ENCODE data around the gene SEPTIN2.
"Not testable (repeated sequence)": the region's sequence is repeated elsewhere in the genome, so short reads cannot be mapped to it uniquely, and the experiment has no call there.

SEPTIN2 gene

DNA sequence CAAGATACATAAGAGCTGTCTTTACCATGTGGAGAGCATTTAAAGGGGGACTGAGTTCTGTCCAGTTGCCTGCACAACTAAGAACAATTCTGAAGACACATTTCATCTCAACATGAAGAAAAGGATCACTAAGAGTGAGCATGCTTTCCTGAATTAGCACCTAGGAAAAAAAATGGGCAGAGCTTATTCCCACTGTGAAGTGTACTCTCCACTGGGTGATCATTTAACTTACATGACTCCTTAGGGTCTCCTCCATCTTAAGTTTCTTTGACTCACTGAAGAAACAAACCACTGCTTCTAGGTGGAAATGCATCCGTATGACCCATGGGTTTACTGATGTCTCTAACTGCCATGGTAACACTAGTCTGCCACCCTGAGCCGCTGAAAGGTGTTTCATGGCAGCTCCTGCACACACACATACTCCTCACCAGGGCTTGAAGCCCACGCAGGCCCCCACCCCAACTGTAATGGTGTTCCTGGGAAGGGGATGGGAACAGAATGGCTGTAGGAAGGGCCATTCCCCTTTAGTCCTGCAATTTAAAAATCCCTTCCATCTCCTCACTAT lies 27.3 kb upstream of the SEPTIN2 start:
- DNase-seq, result no peak

DNA sequence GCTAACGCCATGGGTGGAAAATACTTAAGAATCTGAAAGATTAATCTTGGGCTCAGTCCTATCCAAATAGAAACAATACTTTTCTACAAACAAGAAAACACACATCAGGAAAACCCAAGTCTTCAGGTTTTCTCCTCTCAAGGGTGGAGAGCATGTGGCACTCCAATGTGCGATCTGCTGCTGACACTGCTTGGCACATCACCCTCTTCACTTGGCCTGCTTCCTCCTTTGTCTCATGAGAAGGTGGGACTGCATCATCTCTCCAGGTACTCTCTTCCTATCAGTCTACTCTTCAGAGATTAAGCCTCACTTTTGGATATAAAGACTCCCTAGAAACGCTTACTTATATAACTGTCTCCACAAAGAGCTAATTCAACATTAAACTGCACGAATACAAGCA lies 26.7 kb upstream of the SEPTIN2 start:
- DNase-seq, result no peak

DNA sequence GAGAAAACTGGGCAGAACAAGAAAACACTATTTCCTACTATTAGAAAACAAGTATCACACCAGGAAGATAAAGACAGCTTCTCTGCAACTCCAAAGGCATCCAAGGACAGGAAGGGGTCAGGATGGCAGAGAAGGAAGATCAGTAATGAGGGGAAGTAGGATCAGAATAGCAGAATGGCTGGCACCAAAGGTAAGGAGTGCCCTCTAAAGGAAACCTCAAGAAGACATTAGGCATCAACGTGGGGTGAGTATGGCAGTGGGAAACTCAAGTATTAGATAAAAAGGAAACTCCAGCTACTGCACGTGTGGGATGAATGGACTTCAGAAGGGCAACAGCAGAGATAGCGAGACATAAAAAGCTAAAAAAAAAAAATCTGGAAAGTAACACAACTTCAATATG lies 26.1 kb upstream of the SEPTIN2 start:
- no peak for DNase-seq

DNA sequence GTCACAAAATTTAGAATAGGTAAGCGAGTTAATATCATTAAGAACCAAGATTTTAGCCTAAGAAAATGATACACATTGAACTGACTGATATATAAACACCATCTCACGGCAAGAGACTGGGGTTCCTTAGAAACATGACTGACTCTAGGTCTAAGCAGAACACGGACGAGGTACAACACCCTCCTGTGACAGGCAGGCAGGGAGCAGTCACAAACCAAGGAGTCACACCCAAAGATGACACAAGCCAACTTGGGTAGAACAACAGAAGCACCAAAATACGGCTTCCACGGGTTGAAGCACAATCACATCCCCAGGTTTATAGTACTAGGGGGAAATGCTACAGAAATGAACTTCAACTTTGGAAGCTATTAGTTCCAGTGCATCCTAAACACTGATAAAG lies 24.6 kb upstream of the SEPTIN2 start:
- DNase-seq, result no peak

DNA sequence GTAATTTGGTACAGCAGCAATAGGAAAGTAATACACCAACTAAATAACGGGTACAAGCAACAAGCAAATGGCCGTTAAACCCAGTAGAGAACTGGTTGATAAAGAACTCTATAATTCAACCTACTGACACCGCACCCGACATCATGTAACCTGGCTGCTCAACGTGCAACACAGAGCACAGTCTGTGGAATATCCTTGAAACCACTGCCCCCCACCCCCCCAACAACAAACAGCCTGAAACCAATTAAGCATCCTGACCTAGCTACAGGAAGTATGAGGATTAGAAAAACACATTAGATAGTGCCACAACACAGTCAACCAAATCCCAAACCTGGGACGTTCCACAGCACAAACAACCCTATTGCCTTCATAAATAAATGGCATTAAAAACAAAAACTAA lies 23.7 kb upstream of the SEPTIN2 start:
- DNase-seq, result no peak

DNA sequence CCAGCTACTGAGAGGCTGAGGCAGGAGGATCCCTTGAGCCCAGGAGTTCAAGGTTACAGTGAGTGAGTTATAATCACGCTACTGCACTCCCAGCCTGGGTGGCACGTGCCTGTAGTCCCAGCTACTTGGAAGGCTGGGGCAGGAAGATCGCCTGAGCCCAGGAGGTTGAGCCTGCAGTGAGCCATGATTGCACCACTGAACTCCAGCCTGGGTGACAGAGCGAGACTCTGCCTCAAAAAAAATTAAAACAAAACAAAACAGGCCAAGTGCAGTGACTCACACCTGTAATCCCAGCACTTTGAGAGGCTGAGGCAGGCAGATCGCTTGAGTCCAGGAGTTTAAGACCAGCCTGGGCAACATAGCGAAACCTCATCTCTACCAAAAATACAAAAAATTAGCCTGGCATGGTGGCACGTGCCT lies 22.3 kb upstream of the SEPTIN2 start:
- DNase-seq, result not testable (repeated sequence)

DNA sequence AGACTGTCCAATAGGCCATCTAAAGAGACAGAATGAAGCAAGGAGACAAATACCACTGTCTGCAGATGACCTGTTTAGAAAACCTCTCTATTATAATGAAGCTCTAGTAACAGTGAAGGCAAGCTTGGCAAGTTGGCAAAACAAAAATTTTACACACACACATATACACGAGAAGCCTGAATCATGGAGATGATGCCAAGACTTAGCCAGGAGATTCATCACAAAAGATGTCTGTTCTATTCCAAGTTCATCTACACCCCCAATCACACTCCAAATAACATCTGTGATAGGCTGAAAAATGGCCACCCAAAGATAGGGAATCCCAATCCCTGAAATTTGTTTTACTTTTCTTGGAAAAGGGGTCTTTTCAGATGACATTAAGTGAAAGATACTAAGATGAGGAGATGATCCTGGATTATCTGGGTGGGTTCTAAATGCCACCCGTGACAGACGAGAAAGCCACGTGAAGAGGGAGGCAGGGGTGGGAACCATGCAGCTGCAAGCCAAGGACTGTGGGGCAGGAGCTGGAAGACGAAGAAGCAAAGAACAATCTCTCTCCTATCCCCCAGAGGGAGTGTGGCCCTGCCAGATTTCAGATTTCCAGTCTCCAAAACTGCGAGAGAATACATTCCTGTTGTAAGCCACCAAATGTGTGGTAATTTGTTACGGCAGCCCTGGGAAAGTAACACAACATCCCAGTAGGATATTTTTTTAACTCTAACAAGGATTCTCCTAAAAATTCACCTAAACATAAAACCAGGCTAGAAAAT lies 20.2 kb upstream of the SEPTIN2 start:
- no peak for DNase-seq

DNA sequence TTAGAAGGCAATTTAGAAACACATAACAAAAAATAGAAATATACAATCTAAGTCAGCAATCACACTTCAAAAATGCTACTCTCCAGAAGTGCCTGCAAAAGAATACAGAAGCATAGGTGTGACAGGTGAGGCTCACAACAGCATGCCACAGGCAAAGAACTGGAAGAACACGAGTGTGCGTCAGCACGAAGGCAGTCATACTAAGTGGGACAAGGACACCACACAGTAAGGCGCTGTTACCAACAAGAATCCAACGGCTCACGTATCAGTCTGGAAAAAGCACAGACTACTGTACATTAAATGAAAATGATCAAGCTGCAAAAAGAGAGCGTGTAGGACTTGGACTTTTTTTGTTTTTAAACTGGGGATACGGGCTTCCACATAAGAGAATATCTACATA lies 19.0 kb upstream of the SEPTIN2 start:
- no peak for DNase-seq

DNA sequence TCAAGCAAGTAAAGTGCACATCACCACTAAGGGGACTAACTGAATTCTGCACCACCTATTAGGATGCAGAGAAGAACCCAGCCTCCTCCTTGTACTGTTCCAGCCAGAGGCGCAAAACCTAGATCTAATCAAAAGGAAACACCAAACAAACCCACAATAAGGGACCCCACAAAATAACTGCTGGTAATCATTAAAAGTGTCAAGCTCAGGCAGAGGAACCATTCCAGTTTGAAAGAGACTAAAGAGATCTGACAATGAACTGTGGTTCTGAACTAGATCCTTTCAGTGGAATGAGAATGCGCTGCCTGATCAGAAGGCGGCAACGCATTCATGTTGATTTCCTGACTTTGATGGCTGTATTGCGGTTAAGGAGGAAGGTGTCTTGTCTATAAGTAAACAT lies 17.1 kb upstream of the SEPTIN2 start:
- DNase-seq, result no peak

DNA sequence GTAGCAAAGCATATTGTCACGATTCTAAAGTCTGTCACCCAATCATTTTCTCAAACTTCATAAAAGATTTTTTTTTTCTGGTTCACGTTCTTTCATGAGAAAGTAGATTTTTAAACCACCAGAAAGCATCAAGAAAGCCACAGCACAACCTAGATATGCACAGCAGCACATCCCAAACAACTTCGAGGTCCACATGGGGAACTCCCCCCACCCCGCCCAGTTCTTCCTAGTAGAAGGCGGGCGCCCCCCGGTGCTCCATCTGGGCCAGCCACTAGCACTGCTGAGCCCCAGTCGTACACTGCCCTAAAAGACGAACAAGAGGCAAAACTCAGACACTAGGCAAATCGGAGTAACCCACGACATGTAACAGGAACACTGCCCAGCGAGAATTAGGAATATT lies 15.7 kb upstream of the SEPTIN2 start:
- peak; percentile 35 for DNase-seq

DNA sequence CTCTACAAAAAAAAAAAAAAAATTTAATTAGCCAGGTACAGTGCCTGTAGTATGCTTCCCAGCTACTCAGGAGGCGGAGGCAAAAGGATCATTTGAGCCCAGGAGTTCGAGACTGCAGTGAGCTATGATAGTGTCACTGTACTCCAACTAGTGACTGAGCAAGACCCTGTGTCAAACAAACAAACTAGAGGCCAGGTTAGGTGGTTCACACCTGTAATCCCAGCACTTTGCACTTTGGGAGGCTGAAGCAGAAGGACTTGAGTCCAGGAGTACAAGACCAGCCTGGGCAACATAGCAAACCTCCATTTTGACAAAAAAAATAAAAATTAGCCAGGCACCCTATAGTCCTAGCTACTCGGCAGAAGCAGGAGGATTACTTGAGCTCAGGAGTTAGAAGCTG lies 13.6 kb upstream of the SEPTIN2 start:
- DNase-seq, result no peak

DNA sequence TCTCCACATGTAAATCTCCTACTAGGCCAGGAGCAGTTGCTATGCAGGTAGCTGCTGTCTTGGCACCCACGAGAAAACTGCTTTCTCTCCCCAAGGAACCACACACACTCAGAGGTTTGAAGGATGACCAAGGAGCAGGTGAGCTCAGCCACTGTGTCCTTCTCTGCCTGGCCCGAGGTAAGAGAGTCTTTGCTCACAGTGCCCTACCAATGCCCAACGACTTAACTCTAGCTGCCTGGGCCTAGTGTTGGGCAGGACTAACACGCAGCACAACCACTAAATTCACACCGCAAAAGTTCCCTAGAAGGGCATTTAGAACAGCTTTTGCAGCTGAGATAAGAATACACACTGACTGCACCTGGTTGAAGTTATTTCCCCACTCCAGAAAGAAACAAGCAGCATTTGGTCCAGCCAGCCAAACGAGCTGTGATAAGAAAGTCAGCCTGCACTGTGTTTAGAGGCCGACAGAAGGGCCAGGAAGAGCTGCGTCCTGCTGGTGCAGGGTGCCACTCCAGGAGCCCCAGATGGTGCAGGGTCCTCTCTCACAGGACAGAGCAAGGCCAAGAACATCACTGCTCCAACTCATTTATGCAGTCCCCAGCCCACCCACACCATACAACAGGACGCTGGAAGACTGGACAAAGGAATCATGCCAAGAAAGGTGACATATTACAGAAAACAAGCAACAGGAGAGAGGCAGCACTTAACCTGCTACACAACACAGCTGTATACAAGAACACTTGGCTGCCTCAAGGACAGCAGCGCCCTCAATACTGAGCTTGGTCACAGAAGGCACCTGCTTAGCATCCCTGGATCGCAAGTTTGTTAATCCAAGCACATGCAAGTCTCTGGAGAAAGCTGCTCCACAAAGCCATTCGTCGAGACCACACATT lies 12.7 kb upstream of the SEPTIN2 start:
- no peak for DNase-seq

DNA sequence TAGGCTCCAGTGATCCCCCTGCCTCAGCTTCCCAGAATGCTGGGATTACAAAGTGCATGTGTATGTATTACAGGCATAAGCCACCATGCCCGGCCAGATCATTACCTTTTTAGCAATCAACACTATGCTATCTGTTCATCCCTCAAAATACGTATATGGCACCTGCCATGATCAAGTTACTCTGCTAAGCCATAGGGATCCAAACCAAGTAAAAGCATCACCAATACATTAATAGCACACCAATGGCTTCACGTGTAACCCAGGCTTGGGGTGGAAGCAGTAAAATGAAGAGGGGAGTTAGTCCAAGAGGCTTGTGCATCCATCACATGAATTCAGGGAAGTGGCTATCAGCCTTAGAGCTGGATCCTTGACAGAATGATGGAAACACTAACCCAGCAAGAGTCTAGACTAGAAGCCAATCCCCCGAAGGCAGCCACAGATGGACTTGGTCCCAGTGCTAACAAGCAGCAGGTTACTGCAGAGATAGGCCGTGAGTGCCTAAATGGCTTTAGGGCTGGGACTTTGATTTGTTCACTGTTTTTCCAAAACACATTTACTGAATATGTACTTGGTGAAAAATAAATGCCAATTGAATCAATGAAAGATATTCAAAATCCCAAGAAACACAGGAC lies 11.6 kb upstream of the SEPTIN2 start:
- no peak for DNase-seq

DNA sequence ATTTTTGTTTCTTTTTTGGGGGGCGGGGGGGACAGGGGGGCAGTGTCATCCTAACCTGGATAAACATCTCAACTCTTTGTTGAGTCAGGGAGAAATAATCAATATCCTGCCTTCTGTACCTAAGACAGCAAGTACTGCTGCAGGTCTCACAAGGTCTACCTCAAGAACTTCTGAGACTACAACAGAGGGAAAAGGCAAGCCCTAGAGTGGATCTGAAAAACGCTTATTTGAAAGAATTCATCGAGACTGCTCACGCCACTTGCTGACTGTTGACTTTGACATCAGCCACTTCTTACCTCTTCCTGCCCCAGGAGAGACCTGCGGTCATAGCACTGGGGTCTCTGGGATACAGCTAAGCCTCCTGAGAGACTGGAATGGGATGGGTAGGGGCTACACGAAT lies 8.7 kb upstream of the SEPTIN2 start:
- no peak for DNase-seq

DNA sequence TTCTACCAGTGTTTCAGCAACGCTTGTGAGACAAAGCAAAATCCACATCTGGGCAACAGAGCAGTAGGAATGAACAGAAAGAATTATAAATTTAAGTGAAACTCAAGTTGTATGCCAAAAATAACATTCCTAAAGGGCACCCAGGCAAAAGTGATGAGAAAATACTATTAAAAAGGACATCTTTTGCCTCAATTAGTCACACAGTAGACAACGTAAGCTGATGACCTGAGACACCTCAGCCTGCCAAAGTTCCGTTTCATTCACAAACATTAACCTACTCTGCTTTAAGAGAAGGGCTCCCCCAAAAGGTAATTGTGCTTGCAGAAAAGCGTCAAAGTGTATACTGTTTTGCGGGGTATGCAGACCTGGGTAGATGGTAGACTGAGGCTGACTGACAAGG lies 7.5 kb upstream of the SEPTIN2 start:
- no peak for DNase-seq

DNA sequence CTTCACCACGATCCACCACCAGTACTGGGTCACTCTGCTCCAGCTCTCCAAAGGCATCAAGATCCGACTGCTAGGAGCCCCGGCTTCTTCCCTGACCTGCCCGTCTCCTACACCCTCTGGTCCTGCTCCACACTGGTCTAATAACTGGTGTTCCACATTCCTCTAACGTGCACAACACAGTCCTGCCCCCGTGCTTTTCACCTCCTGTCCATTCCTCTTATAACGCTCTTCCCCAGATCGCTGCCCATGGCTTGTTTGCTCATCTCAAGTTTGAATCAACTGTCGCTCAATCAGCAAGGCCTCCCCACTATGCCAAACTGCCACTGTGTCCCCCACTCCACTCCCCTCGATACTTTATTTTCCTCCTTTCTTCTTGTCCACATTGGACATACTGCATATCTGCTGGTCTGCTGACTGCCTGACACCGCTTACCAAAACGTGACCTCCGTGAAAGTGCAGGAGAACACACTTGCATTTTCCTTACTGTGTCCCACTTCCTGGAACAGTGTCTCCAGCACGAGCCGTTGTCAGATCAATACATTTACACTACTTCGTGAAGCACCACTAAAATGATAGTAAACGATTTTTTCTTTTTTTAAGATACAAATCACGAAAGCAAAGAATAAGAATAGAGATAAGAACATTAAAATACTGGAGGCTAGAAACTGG lies 6.8 kb upstream of the SEPTIN2 start:
- DNase-seq, result no peak

DNA sequence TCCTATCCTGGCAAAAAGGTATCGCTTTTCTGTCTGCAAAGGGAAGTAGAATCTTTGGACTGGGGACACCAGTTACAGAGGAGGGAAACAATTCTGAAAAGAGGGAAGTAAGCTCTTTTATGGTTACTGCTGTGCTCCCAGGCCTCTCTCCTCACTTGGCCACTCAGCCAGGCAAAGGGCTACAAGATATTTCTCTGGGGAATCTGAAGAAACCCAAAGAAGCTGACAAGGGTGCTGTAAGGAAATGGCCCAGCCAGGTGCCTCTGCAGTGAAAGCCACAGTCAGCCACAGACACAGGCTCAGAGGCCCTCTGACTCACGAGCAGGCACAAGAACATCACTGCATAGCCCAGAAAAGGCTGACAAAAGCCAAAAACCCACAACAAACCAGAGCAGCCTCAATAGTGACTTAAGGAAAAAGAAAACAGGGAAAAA lies 6.0 kb upstream of the SEPTIN2 start:
- DNase-seq, result peak; percentile 64

DNA sequence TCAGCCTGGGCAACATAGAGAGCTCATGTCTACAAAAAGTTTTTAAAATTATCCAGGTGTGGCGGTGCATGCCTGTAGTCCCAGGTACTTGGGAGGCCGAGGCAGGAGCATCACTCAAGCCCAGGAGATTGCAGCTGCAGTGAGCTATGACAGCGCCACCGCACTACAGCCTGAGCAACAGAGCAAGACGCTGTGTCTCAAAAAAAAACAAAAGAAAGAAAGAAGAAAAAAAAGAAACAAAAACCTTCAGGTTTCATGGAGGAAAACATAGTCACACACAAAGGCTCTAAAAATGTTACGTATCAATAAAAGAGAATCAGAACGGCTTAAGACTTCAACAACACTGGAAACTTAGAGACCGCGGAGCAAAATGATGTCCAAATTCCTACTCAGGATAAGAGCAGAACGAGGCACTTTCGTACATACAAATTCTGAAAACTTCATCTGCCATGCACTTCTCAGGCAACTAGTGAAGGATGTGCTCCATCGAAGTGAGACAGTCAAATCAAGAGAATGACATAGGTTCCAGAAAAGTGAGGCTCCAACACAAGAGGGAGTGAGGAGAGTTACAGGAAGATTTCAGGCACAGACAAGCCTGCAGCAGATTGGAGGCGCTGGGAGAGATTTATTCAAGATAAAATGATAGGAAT lies 4.7 kb upstream of the SEPTIN2 start:
- DNase-seq, result no peak

DNA sequence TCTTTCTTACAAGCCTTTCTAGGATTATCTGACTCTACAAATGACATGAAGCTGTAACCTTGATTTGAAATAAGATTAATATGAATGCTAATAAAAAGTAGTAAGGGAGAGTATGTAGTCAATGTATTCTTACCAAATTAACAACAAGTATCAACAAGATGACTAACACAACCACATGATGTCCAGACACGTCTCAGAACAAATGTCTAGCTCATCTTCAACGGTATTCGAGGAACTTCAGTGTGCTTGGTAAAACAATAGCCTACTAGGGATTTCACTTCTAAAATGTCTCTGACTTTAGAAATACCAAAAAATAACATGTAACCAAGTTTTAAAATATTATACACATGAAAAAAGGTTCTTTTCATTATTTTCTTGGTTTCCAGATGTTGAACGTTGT lies 3.6 kb upstream of the SEPTIN2 start:
- DNase-seq, result no peak

DNA sequence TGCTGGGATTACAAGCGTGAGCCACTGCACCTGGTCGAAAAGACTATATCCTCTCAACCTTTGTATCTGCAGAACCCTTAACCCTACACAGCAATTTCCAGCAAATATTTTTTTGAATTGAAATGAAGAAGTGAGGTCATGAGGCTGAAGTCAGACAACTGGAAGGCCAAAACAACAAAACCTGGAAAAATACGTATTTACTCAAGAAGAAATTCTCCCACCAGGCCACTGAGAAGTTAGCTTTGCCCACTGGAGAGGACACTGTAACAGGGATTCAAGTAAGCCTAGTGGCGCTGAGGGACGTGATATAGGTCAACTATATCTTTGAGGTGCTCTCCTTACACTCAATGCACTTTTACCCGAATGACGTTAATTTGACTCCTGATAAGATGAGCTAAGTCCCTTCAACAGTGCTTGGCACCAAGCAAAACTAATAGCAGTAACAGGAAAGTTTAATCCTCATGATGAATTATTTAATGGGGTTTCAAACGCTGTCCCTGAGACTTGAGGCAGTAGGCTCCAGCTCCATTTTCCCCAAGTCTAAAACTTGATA lies 2.1 kb upstream of the SEPTIN2 start:
- no peak for DNase-seq

DNA sequence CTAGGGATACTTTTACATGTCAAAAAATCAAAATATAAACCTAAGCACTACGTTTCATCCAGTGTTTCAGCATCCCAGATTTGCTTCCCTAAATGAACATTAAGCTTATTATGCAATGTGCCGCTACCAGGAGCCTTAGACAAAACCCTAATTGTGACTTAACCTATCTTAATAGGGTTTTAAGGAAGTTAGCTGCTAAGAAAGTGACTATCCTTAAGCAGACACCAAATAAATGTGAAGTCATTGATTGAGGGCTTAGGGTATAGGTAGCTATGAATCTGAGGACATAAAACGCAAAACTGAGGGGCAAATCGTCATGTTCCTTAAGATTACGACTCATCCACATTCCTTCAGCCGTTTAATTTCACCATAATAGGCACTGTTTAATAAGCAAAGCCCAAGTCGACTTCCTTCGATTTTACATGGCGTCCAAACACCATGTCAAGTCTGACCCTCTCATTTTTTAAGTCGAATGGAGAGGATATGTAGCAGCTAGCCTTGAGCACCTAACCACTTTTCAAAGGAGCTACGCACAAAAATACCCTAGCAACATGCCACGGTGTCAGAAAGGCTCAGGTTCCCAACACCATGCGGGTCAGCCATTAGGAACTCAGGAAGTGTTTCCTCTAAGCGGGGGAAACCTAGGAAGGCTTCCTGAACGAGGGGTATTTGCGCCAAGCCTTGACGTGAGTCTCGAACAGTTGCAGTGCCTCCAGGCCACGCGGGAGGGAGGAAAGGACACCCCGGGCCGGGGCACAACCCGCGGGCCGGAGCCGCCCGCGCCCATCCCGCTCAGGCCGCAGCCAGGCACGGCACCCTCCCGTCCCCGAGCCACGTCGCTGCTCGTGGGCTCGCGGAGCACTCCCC lies 1.3 kb upstream of the SEPTIN2 start:
- no peak for DNase-seq
